Gastroesophageal sphincter (tissue), 4 donors: ENCODE measurements around the gene DUS3L. TPM values are rescaled to one million over a fixed set of nuclear protein-coding genes. Genes with fewer than 3 reads are reported as not detected.

ENCODE experiments used
- ATAC-seq: fragments of 150-250 bp; one replicate; pipeline ENCODE4 v1.9.1; 2016; ENCODE audit warnings: mild to moderate bottlenecking, moderate library complexity
- H3K27ac ChIP-seq, 4 donors: fragments of 200-600 bp; sonication (generic) in 3 of 4; 1 replicate in 3 of 4; 2 replicates in 1 of 4; pipeline ENCODE4 v1.5.1; 2016 to 2019
- H3K27me3 ChIP-seq: fragments of 200-600 bp; sonication (generic); one replicate; pipeline ENCODE4 v1.5.1; 2019
- H3K36me3 ChIP-seq, 2 donors: fragments of 200-600 bp; sonication (generic); one replicate each; pipeline ENCODE4 v1.5.1; 2019; ENCODE audit warnings: control low read depth in 1 of 2
- H3K4me1 ChIP-seq, 3 donors: fragments of 200-600 bp; sonication (generic); 1 replicate in 2 of 3; 2 replicates in 1 of 3; pipeline ENCODE4 v1.5.1; 2016 to 2019; ENCODE audit warnings: control low read depth in 2 of 3
- H3K4me3 ChIP-seq, 2 donors: fragments of 200-600 bp; sonication (generic); one replicate each; pipeline ENCODE4 v1.5.1; 2019; ENCODE audit warnings: mild to moderate bottlenecking in 1 of 2, moderate library complexity in 1 of 2
- H3K9me3 ChIP-seq, 3 donors: fragments of 200-600 bp; sonication (generic); one replicate each; pipeline ENCODE4 v1.5.1; 2017 to 2019; ENCODE audit warnings: control low read depth in 2 of 3
- EP300 ChIP-seq: sonication (generic); formaldehyde crosslinking; IDR thresholded peaks from one replicate; pipeline ENCODE4 v1.6.1; 2017; ENCODE audit warnings: antibody characterized with exemption, mild to moderate bottlenecking
- POLR2A ChIP-seq, 2 donors: fragments of 450-650 bp; IDR thresholded peaks; one replicate each; pipeline ENCODE4 v1.6.1; 2017; ENCODE audit warnings: antibody characterized with exemption in 2 of 2, mild to moderate bottlenecking in 2 of 2, moderate library complexity in 1 of 2
- POLR2AphosphoS5 ChIP-seq: sonication (generic); formaldehyde crosslinking; IDR thresholded peaks from one replicate; pipeline ENCODE4 v1.6.1; 2017; ENCODE audit warnings: antibody characterized with exemption
- WGBS, 2 donors: methylation state at CpG; one replicate each; pipeline ENCODE4 v1.1.5; 2018; ENCODE audit warnings: low coverage in 1 of 2; 5-methylcytosine and 5-hydroxymethylcytosine counted together
- total RNA-seq, 4 donors: library from RNA; depleted of rRNA; stranded (reverse); fragments of >200 nt; gene quantifications; one replicate each; pipeline ENCODE4 v1.1.0, GENCODE V29; 2016
- TF ChIP-seq, protein P1 (sequence below), 4 experiments: fragments of 200-600 bp in 2 of 4; fragments of 450-650 bp in 2 of 4; sonication (generic) in 1 of 4; IDR thresholded peaks; one replicate each; pipeline ENCODE4 v1.5.1; 2017 to 2019; ENCODE audit warnings: antibody characterized with exemption in 4 of 4, mild to moderate bottlenecking in 2 of 4, moderate library complexity in 2 of 4

The DUS3L gene
- total RNA-seq, 4 donors from 2014 or later, result 14.1 to 39.4 (median 22.6) TPM

DNA sequence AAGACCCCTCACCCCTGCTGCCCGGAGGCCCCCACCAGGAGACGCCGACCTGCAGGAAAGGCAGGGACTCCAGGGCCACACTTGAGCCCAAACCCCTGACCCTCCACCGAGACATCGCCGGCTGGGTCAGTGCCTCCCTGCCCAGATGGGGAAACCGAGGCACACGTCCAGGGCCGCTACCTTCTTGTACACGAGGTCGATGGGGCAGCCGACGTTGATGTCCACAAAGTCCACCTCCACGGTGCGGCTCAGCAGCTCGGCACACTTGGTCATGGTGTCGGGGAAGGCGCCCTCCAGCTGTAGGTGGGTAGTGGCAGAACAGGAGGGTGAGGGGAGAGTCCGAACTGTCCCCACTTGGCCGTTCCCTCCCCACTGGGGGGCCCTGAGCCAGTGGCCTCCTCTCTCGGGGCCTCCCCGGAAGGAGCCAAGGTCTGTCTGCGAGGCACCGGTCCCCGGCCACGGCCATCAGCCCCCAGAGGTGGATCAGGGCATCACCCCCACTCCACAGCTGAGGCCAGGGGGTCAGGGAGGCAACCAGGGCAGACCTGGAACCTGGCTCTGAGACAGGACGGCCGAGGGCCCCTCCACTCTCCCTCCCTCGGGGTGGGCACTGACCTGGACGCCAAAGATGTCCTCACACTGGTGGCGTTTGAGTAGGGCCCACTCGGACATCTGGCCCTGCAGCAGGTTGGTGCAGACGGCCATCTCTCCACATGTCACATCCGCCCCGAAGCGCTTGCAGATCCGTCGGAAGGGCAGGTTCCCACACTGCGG, 3.4 kb downstream of the DUS3L start:
- Histone ChIP-seq H3K27ac (no peak overlapping the region), H3K9me3 (no peaks in the 10 kb centered on the region), H3K36me3 (peaks cover 0 to 75% of the 10 kb centered on the region in 2 donors), H3K4me3 (no peak overlapping the region), H3K4me1 (peaks cover 0 to 10% (median 6%) of the 10 kb centered on the region in 3 donors), H3K27me3 (no peaks in the 10 kb centered on the region)
- WGBS, 2 donors, result 60% methylated on average over 1 of the region's 39 CpGs; no CpG with 5 or more reads in 1 of the 2 donors
- TF ChIP-seq, protein P1, sequence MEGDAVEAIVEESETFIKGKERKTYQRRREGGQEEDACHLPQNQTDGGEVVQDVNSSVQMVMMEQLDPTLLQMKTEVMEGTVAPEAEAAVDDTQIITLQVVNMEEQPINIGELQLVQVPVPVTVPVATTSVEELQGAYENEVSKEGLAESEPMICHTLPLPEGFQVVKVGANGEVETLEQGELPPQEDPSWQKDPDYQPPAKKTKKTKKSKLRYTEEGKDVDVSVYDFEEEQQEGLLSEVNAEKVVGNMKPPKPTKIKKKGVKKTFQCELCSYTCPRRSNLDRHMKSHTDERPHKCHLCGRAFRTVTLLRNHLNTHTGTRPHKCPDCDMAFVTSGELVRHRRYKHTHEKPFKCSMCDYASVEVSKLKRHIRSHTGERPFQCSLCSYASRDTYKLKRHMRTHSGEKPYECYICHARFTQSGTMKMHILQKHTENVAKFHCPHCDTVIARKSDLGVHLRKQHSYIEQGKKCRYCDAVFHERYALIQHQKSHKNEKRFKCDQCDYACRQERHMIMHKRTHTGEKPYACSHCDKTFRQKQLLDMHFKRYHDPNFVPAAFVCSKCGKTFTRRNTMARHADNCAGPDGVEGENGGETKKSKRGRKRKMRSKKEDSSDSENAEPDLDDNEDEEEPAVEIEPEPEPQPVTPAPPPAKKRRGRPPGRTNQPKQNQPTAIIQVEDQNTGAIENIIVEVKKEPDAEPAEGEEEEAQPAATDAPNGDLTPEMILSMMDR (IDR thresholded peaks at IDR 0.05), result no peak
- TF ChIP-seq EP300, result no peak
- TF ChIP-seq POLR2A (IDR thresholded peaks at IDR 0.05), result no peak
- no peak for TF ChIP-seq POLR2AphosphoS5
- ATAC-seq, result no peak

DNA sequence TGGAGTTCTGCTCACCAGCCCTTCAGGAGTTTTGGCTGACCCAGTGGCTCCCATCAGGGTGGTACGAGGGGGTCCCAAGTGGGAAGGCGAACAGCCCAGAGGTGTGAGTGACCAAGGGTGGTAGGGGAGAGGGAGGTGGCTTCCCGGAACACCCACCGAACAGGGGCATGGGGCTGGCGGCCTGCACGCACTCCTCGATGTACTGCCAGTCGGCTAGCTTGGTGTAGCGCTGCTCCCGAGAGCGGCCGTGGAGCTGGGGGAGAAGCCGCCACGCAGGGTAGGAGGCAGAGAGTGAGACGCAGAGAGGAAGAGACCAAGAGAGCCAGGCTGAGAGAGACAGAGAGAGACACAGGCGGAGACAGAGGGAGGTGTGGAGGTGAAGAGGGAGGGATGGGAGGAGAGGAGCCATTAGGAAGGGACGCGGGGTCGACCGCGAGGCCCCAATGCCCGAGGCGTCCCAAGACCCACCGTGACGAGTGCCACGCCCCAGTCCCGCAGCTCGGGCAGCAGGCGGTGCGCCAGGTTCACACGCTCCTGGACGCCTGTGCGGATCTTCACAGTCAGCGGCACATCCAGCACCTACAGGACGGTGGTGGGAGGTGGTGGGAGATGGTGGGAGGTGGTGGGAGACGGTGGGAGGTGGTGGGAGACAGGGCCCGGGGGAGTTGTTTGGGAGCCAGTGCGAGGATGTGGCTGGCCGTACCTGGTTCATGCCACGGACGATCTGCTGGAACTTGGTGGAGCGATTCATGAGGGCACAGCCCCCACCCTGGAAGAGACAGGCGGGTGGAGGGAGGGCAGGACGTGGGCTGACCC, 4.2 kb downstream of the DUS3L start:
- Histone ChIP-seq H3K9me3 (no peaks in the 10 kb centered on the region), H3K4me1 (peaks cover 0 to 10% (median 6%) of the 10 kb centered on the region in 3 donors), H3K27me3 (no peaks in the 10 kb centered on the region), H3K36me3 (peaks cover 0 to 75% of the 10 kb centered on the region in 2 donors), H3K4me3 (no peak overlapping the region), H3K27ac (no peak overlapping the region)
- TF ChIP-seq POLR2AphosphoS5 (no peak), EP300 (no peak), POLR2A (IDR thresholded peaks at IDR 0.05) (no peak)
- TF ChIP-seq, protein P1 (IDR thresholded peaks at IDR 0.05), result no peak
- WGBS, 2 donors, result 80 to 81% methylated on average over 8 to 9 of the region's 44 CpGs
- ATAC-seq, result no peak

DNA sequence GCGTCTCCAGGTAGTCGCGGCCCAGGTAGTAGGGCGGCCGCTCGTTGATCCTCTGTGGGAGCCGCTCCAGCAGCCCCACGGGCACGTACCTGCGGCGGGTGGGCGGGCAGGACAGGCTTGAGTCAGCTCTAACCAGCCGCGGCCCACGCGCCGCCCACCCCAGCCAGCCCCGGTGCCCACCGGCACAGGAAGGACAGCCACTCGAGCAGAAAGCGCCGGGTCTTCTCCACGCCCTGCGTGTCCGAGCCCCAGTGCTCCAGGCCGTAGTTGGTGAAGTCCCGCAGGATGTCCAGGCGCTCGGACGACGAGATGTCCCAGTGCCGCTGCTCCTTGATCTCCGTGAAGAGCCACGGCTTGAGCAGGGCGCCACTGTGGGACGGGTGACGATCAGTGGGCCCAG, 5.5 kb downstream of the DUS3L start:
- Histone ChIP-seq H3K9me3 (no peaks in the 10 kb centered on the region), H3K4me1 (peaks cover 0 to 10% (median 6%) of the 10 kb centered on the region in 3 donors), H3K36me3 (peaks cover 0 to 75% of the 10 kb centered on the region in 2 donors), H3K4me3 (no peak overlapping the region), H3K27ac (no peak overlapping the region), H3K27me3 (no peaks in the 10 kb centered on the region)
- no peak for ATAC-seq
- TF ChIP-seq, protein P1 (IDR thresholded peaks at IDR 0.05), result no peak
- TF ChIP-seq EP300 (no peak), POLR2AphosphoS5 (no peak), POLR2A (IDR thresholded peaks at IDR 0.05) (no peak)
- WGBS, 2 donors, result no CpG with 5 or more reads among the region's 37 CpGs

DNA sequence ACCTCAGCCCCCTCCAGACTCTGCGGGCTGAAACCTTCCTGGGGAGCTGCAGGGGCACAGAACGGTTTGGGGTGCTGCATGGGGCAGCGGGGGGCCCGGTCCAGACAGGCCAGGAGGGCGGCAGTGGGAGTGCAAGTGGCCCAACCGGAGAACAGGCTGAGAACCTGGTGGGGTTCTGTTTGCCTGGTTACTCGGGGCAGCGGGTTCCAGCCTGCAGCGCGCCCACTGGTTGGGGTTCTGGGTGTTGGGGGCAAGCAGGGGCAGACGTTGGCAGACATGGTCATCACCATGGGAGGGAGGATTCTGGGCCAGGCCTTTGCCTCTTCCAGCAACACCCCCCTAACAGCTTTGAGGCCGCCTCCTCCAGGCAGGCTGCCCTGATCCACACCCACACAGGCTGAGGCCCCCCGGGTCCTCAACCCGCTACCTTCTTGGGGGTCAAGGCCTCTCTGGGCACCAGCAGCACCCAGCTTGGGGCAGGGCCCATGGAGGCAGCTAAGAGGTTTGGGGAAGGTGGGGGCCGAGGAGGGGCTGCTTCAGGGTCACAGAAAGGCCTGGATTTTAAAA, 6.3 kb downstream of the DUS3L start, which contains the start of gene PRR22:
Gene PRR22, minus strand, starts transcription at position 166 of the 567 bp plus-strand sequence. Its CDS starts 86 bp downstream, at position 80.
- no peaks in the 10 kb centered on the region for H3K9me3 ChIP-seq
- no peak for ATAC-seq
- H3K27ac ChIP-seq, result no peak within 1 kb of the TSS
- H3K36me3 ChIP-seq, result peaks cover 0 to 70% of the 10 kb centered on the region in 2 donors
- peaks cover 0 to 2% (median 0%) of the 10 kb centered on the region in 3 donors for H3K4me1 ChIP-seq
- H3K4me3 ChIP-seq, result no peak within 1 kb of the TSS
- 92% methylated on average over 5 of the region's 15 CpGs; no CpG with 5 or more reads in 1 of the 2 donors for WGBS, 2 donors
- no peak for TF ChIP-seq POLR2A (IDR thresholded peaks at IDR 0.05)
- TF ChIP-seq EP300, result no peak
- TF ChIP-seq, protein P1 (IDR thresholded peaks at IDR 0.05), result no peak
- TF ChIP-seq POLR2AphosphoS5, result no peak
- no peaks in the 10 kb centered on the region for H3K27me3 ChIP-seq
